K562 (cell line): ENCODE measurements around the gene LRRC7. TPM values are rescaled to one million over a fixed set of nuclear protein-coding genes. Genes with fewer than 3 reads are reported as not detected.
A peak's percentile ranks its signal among the peaks of the same experiment; 100 is the strongest.

Experiments used
- CREM ChIP-seq: IDR thresholded peaks from 2 replicates; pipeline ENCODE4 v1.6.1; 2014; ENCODE audit warnings: antibody characterized with exemption, low read depth
- EGR1 ChIP-seq: fragments of 450-650 bp; conservative IDR thresholded peaks from 2 replicates; pipeline ENCODE4 v1.6.1; 2017; ENCODE audit warnings: mild to moderate bottlenecking
- HCFC1 ChIP-seq: IDR thresholded peaks from 2 replicates; pipeline ENCODE4 v1.6.1; 2012; ENCODE audit warnings: low read depth, low read length, improper control_type of control experiment
- JUNB ChIP-seq: fragments of 450-650 bp; formaldehyde crosslinking; conservative IDR thresholded peaks from 2 replicates; pipeline ENCODE4 v1.4.0; 2020; ENCODE audit warnings: mild to moderate bottlenecking
- LARP7 ChIP-seq: fragments of 450-650 bp; IDR thresholded peaks from 2 replicates; pipeline ENCODE4 v1.6.1; 2016
- NEUROD1 ChIP-seq: fragments of 150-350 bp; IDR thresholded peaks from 2 replicates; pipeline ENCODE4 v1.6.1; 2014; ENCODE audit warnings: borderline replicate concordance, low read length, low read depth; ENCODE audit not compliant: partially characterized antibody
- NUFIP1 ChIP-seq: fragments of 450-650 bp; IDR thresholded peaks from 2 replicates; pipeline ENCODE4 v1.6.1; 2018; ENCODE audit not compliant: partially characterized antibody
- SIRT6 ChIP-seq: IDR thresholded peaks from one replicate; pipeline ENCODE4 v1.6.1; 2012; ENCODE audit warnings: low read depth, mild to moderate bottlenecking, control low read depth, inconsistent platforms, low read length, moderate library complexity
- SMARCA4 ChIP-seq: fragments of 450-650 bp; IDR thresholded peaks from 2 replicates; pipeline ENCODE4 v1.6.1; 2016
- VEZF1 ChIP-seq: fragments of 200-800 bp; sonication (Bioruptor generic); IDR thresholded peaks from 2 replicates; pipeline ENCODE4 v1.6.1; 2017; ENCODE audit warnings: missing genetic modification characterization, missing compliant biosample characterization
- ZBTB2 ChIP-seq: fragments of 450-650 bp; IDR thresholded peaks from 2 replicates; pipeline ENCODE4 v1.6.1; 2016; ENCODE audit warnings: antibody characterized with exemption
- ZNF133 ChIP-seq: fragments of 250-450 bp; sonication (Bioruptor Pico); IDR thresholded peaks from 2 replicates; pipeline ENCODE4 v1.4.0; 2020; ENCODE audit warnings: mild to moderate bottlenecking
- ZNF232 ChIP-seq: sonication (generic); formaldehyde crosslinking; IDR thresholded peaks from 2 replicates; pipeline ENCODE4 v1.8.0; 2022; ENCODE audit warnings: mild to moderate bottlenecking, missing genetic modification reagents
- ZNF551 ChIP-seq: fragments of 250-450 bp; sonication (Bioruptor Pico); IDR thresholded peaks from 2 replicates; pipeline ENCODE4 v1.5.0; 2021; ENCODE audit warnings: mild to moderate bottlenecking, moderate library complexity
- polyA plus RNA-seq, 8 experiments: library from polyadenylated mRNA; depleted of rRNA in 4 of 8; stranded (reverse) in 5 of 8; unstranded in 3 of 8; fragments of >200 nt; fragmentation: Nextera tagmentation in 2 of 8; fragmentation: Illumina TruSeq in 1 of 8; extraction: Ambion mirVana in 2 of 8; extraction: Trizol in 1 of 8; gene quantifications; 2 replicates each; pipeline versions ENCODE4 v1.2.1 to v1.2.3, GENCODE V29; 2011 to 2014; ENCODE audit warnings: inconsistent platforms in 1 of 8, missing spikeins in 1 of 8
- total RNA-seq, 7 experiments: library from RNA; depleted of rRNA in 6 of 7; stranded (reverse); fragments of >200 nt in 6 of 7; fragmentation: Illumina TruSeq in 2 of 7; extraction: Trizol in 2 of 7; gene quantifications; 2 replicates each; pipeline versions ENCODE4 v1.2.1 to v1.2.3, GENCODE V29; 2011 to 2021; ENCODE audit warnings: low replicate concordance in 1 of 7
- TF ChIP-seq, protein P1 (sequence below), 2 experiments: IDR thresholded peaks in 1 of 2; conservative IDR thresholded peaks in 1 of 2; 2 replicates each; pipeline ENCODE4 v1.6.1; 2016; ENCODE audit warnings: low read depth in 2 of 2, mild to moderate bottlenecking in 1 of 2, missing compliant biosample characterization in 1 of 2, missing genetic modification characterization in 1 of 2, moderate library complexity in 1 of 2
- TF ChIP-seq, protein P2 (sequence below), 2 experiments: fragments of 450-650 bp; conservative IDR thresholded peaks; 2 replicates each; pipeline ENCODE4 v1.6.1; 2017; ENCODE audit warnings: mild to moderate bottlenecking in 2 of 2, moderate library complexity in 2 of 2

LRRC7 gene
- total and polyA plus RNA-seq, 9 of the 15 experiments (the other 6 are each of a cell fraction or from before 2014, with no cell fraction given) = 0.09 to 0.94 (median 0.49) TPM

DNA sequence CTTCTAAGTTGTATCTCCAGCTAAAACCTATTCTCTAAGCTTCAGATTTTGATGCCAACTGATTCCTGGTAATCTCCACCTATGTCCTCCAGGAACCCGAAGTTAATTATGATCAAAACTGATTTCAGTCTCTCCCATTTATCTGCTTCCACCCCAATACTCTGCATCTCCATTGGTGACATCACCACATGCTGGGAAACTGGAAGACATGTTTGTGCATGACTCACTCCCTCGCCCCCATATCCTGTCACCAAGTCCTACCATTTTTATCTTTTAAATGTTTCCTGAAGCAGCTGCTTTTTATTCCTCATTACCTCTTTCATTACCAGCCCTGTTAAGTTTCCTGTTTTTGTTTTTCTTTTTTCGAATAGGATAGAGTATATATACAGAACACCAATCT, 409.2 kb downstream of the LRRC7 start (continued):
- TF ChIP-seq, protein P1, sequence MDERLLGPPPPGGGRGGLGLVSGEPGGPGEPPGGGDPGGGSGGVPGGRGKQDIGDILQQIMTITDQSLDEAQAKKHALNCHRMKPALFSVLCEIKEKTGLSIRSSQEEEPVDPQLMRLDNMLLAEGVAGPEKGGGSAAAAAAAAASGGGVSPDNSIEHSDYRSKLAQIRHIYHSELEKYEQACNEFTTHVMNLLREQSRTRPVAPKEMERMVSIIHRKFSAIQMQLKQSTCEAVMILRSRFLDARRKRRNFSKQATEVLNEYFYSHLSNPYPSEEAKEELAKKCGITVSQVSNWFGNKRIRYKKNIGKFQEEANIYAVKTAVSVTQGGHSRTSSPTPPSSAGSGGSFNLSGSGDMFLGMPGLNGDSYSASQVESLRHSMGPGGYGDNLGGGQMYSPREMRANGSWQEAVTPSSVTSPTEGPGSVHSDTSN (CRISPR knock-in tag; IDR thresholded peaks at IDR 0.05; ENCODE audit: low read depth) = no peak
- TF ChIP-seq, protein P1 (tag; conservative IDR thresholded peaks at IDR 0.05; ENCODE audit: low read depth) = no peak
- TF ChIP-seq LARP7 (no peak), JUNB (CRISPR knock-in tag) (peak; percentile 81; the same call in 1 of the 2 replicates), SMARCA4 (no peak), ZNF133 (no peak), NEUROD1 (no peak), ZNF551 (CRISPR knock-in tag) (no peak), SIRT6 (no peak), VEZF1 (CRISPR knock-in tag) (peak; percentile 20; the same call in 1 of the 2 replicates), NUFIP1 (no peak), CREM (peak; percentile 35; the same call in 1 of the 2 replicates), ZNF232 (CRISPR knock-in tag) (no peak), ZBTB2 (no peak), HCFC1 (no peak), EGR1 (peak; percentile 63)
- TF ChIP-seq, protein P2, sequence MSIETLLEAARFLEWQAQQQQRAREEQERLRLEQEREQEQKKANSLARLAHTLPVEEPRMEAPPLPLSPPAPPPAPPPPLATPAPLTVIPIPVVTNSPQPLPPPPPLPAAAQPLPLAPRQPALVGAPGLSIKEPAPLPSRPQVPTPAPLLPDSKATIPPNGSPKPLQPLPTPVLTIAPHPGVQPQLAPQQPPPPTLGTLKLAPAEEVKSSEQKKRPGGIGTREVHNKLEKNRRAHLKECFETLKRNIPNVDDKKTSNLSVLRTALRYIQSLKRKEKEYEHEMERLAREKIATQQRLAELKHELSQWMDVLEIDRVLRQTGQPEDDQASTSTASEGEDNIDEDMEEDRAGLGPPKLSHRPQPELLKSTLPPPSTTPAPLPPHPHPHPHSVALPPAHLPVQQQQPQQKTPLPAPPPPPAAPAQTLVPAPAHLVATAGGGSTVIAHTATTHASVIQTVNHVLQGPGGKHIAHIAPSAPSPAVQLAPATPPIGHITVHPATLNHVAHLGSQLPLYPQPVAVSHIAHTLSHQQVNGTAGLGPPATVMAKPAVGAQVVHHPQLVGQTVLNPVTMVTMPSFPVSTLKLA (conservative IDR thresholded peaks at IDR 0.05) = no peak
